Forelimb muscle (tissue), 1 donor: ENCODE results near the gene B3GNT9. TPM values are rescaled to one million over a fixed set of nuclear protein-coding genes. Genes with fewer than 3 reads are reported as not detected.
"Not testable (repeated sequence)": the region's sequence is repeated elsewhere in the genome, so short reads cannot be mapped to it uniquely, and the experiment has no call there.

Experiments used
- DNase-seq: peaks from one replicate; pipeline ENCODE4 v3.0.0-alpha.2; 2013; ENCODE audit warnings: low read depth
- polyA plus RNA-seq: library from polyadenylated mRNA; unstranded; fragments of 120-200 nt; gene quantifications from one replicate; pipeline ENCODE4 v1.2.1, GENCODE V29; 2013; ENCODE audit not compliant: insufficient read length

Gene B3GNT9
- polyA plus RNA-seq, 1 donor = 9.7 TPM

GRCh38 chr16:67150047-67150832, 558 bp downstream of the B3GNT9 start:
- no peak for DNase-seq

GRCh38 chr16:67149276-67150046, 1.3 kb downstream of the B3GNT9 start:
- DNase-seq = no peak

- DNase-seq = no peak
These were observed 2.0 kb downstream of the B3GNT9 start for GRCh38 chr16:67148656-67149275.

DNA sequence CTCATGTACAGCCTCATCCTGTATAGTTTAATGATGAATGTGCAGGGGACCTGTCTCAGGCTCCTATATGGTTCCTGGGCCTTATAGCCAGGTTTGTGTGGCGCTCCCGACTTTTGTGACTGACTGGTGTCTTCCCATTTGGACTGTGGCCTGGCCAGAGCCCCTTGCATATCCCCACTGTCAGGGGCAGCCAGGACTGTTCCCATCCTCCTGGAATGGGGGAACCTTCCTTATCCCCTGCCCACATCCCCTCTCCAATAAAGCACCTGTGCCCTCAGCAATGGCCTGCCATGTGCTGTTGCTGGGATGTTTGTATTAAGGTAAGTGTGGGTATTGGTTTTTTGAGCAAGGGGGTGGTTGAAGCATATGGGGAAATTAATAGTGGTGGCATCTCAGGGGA, 2.6 kb downstream of the B3GNT9 start:
- DNase-seq = no peak

- DNase-seq = no peak
These were observed 3.2 kb downstream of the B3GNT9 start for GRCh38 chr16:67147437-67148140.

GRCh38 chr16:67146523-67147357, 4.1 kb downstream of the B3GNT9 start:
- DNase-seq = no peak

GRCh38 chr16:67145746-67146145, 5.1 kb downstream of the B3GNT9 start:
- no peak for DNase-seq

DNA sequence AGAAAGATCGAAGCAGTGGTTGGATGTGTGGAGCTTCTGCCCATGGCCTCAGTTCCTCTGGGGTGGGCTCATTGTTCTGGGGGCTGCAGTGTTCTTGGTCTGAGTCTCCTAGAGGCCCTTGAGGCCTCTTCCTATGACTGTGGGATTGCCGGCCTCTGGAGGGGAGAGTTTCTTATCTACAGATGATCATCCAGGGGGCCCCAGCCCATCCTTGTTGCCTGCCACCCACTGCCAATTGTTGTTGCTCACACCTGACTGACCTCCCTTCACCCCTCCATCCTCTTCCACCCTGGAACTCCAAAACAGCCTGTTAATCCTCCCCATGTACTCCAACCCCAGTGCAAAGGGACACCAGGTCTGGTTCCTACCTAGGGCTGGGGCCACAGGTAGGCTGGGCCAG, 5.9 kb downstream of the B3GNT9 start:
- DNase-seq = no peak

- DNase-seq = no peak
These were observed 8.5 kb downstream of the B3GNT9 start for GRCh38 chr16:67142342-67142741.

DNA sequence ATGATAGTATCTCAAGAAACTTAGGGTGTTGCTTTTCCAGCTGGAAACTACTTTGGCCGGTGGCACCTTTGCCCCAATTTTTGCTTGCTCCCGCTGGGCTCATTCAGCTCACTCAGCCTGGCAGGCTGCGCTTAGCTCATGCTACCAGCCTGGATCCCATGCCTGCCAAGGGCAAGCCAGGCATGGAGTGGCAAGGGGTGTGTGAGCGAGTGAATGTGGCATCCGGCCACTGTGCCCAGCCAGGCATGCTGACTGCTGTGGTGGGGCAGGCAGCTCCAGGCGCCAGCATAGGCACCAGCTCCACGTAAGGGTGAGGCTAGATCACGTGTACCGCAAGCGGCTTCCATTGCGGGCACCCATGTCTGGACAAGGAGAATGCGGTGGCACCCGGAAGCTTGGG, 9.4 kb downstream of the B3GNT9 start:
- no peak for DNase-seq

DNA sequence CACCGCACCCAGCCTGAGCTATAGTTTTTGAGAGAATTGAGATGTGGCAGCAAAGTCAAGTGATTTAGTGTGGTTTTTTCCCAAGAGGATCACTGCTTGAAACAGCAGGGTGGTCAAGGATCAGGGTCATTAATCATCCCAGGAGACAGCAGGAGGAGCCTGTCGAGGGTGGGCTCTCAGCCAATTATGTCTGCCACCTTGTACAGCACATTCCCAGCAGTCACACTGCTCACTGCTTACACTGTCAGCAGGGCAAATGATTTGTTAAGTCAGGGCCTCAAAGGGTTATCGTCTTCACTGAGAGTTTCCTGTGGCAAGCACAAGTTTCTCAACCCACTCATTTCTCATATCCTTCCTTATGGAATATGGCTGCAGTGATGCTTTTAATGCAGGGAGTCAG, 13.2 kb downstream of the B3GNT9 start:
- no peak for DNase-seq

GRCh38 chr16:67129422-67129821, 21.4 kb downstream of the B3GNT9 start:
- no peak for DNase-seq

DNA sequence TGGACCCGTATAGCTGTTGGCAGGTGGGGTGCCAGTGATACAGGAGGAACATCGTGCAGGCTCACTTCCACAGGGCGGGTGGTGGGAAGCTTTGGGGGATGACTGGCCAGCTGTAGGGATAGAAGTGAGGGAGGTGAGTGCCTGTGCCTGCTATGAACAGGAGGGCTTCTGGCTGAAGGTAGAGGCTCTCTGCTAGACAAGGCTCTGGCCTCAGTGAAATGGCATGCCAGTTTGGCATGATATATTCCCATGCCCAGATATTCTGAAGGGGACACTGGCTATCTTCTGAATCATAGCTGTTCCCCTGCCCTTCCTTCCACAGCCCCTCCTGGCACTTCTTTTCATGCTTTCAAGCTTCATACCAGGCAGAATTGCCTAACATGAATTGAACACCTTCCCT, 21.9 kb downstream of the B3GNT9 start:
- DNase-seq = no peak

DNA sequence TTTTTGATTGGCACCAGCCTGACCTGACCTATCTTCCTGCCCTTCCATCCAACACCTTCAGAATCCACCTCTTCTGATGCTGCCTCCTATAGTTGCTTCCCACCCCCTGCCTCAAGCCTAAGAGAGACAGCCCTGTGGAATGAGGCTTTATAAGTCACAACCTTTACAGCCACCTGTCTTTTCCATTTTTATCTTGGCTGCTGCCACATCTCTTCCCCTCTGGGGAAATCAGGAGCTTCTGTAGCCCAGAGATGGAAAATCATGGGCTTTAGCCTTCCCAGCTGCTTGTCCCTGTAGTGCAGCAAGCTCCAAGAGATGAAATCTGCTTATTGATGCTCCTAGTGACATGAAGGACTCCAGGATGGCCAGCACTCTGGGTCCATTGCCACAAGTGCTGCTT, 22.4 kb downstream of the B3GNT9 start:
- no peak for DNase-seq

DNA sequence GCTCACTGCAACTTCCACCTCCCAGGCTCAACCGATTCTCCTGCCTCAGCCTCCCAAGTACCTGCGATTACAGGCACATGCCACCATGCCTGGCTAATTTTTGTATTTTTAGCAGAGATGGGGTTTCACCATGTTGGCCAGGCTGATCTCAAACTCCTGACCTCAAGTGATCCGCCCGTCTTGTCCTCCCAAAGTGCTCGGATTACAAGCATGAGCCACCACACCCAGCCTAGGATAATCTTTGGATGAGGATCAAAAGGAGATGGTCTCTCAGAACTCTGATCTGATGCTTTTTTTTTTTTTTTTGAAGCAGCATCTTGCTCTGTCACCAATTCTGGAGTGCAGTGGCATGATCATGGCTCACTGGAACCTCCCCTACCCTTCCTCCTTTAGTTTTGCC, 28.0 kb downstream of the B3GNT9 start:
- DNase-seq = not testable (repeated sequence)

- no peak for DNase-seq
These were observed 30.8 kb downstream of the B3GNT9 start for GRCh38 chr16:67120025-67120424.

GRCh38 chr16:67117716-67118115, 33.1 kb downstream of the B3GNT9 start:
- DNase-seq = no peak

GRCh38 chr16:67116388-67117311, 34.1 kb downstream of the B3GNT9 start:
- DNase-seq = no peak

DNA sequence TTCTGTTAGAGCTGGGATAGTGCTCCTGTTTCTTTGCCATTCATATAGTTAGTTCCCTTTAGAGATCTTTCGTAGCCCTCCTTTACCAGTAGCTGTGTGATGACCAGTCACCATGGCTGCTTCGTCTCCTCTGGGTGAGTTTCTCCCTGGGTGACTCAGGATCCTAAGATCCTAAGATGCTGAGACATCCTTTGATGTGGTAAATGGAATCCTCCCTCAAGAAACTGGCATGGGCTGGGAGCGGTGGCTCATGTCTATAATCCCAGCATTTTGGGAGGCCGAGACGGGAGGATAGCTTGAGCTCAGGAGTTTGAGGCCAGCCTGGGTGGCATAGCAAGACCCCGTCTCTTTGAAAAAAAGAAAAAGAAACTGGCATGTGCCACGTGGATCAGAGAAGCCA, 35.2 kb downstream of the B3GNT9 start:
- no peak for DNase-seq

DNA sequence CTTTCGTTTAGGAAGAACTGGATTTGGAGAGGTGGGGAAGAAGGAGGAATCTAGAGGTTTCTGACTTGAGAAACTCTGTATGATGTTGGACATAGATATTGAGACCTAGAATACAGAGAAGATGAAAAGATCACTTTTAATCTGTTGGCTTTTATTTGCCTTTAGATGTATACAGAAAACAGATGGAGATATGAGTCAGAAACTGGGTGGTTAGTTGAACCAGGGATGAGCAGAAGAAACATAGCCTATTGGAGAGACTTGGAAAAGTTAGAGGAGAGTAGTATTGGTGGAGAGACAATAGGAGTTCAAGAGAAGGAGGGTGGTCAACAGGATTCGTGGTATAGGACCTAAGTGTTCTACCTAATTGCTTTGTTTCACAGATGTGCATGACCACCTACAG, 36.0 kb downstream of the B3GNT9 start:
- no peak for DNase-seq
